Gastrocnemius medialis (tissue), 4 donors: ENCODE data around the gene GABRB2.

Experiments used
- CTCF ChIP-seq, 5 experiments: fragments of 450-650 bp in 3 of 5; fragments of 200-600 bp in 2 of 5; sonication (generic) in 2 of 5; IDR thresholded peaks in 4 of 5; conservative IDR thresholded peaks in 1 of 5; 1 replicate in 4 of 5; 2 replicates in 1 of 5; pipeline ENCODE4 v1.5.1; 2016 to 2019; ENCODE audit warnings: antibody characterized with exemption in 5 of 5, mild to moderate bottlenecking in 3 of 5, moderate library complexity in 3 of 5
- POLR2A ChIP-seq, 2 donors: fragments of 450-650 bp; IDR thresholded peaks; one replicate each; pipeline ENCODE4 v1.6.1; 2017; ENCODE audit warnings: antibody characterized with exemption in 2 of 2, mild to moderate bottlenecking in 2 of 2, moderate library complexity in 2 of 2

GRCh38 chr5:161380486-161380885 lies 166.0 kb downstream of the GABRB2 start:
- TF ChIP-seq CTCF (IDR thresholded peaks at IDR 0.05 in 4 of 5, conservative IDR thresholded peaks at IDR 0.05 in 1 of 5) (no peak), POLR2A (IDR thresholded peaks at IDR 0.05) (no peak)
